OCI-LY1 (cell line): ENCODE measurements around the gene ACTRT2.

Source experiments
- EZH2 ChIP-seq: fragments of 200-600 bp; sonication (generic), shearing (Covaris generic); IDR thresholded peaks from 2 replicates; pipeline ENCODE4 v1.8.0; 2017; ENCODE audit warnings: borderline replicate concordance, mixed run types, mild to moderate bottlenecking, antibody characterized with exemption, low read length, moderate library complexity, mixed read lengths
- TF ChIP-seq, protein P1 (sequence below): fragments of 200-600 bp; sonication (generic), shearing (Covaris generic); IDR thresholded peaks from 2 replicates; pipeline ENCODE4 v1.5.1; 2017; ENCODE audit warnings: mild to moderate bottlenecking, antibody characterized with exemption, low read length, moderate library complexity, mixed read lengths

DNA sequence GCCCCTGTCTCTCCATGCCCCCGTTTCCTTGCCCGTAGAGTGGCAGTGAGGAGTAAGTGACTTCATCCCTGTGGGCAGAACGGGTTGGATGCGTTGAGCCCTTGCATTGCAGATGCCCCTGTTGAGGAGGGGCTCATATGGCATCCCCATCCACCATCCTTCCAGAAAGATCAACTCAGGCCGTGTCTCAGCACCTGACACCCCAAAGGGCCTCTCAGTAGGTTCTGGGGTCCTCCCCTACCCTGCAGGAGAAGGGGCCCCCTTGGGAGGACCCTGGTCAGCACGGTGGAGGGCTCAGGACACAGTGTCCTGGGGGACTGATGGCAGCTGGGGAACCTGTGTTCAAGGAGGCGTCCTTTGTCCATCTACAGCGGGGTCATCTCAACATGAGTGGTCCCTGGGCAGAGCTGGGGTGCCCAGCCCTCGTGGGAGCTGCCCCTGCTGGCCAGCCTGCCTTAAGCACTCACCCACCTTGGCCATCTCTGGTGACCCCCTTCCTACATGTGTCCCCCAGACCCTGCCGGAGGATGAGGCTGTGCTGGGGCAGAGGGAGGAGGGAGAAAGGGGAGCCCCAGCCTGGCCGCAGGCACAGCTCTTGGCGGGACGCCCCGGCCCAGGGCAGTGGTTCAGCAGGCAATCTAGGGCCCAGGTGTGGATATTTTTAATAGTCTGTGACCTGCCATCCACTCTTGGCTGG, 48.2 kb upstream of the ACTRT2 start:
- no peak for TF ChIP-seq EZH2
- TF ChIP-seq, protein P1, sequence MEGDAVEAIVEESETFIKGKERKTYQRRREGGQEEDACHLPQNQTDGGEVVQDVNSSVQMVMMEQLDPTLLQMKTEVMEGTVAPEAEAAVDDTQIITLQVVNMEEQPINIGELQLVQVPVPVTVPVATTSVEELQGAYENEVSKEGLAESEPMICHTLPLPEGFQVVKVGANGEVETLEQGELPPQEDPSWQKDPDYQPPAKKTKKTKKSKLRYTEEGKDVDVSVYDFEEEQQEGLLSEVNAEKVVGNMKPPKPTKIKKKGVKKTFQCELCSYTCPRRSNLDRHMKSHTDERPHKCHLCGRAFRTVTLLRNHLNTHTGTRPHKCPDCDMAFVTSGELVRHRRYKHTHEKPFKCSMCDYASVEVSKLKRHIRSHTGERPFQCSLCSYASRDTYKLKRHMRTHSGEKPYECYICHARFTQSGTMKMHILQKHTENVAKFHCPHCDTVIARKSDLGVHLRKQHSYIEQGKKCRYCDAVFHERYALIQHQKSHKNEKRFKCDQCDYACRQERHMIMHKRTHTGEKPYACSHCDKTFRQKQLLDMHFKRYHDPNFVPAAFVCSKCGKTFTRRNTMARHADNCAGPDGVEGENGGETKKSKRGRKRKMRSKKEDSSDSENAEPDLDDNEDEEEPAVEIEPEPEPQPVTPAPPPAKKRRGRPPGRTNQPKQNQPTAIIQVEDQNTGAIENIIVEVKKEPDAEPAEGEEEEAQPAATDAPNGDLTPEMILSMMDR: no peak
